Measurements from ENCODE around the gene SLIT2.

Gene SLIT2

DNA sequence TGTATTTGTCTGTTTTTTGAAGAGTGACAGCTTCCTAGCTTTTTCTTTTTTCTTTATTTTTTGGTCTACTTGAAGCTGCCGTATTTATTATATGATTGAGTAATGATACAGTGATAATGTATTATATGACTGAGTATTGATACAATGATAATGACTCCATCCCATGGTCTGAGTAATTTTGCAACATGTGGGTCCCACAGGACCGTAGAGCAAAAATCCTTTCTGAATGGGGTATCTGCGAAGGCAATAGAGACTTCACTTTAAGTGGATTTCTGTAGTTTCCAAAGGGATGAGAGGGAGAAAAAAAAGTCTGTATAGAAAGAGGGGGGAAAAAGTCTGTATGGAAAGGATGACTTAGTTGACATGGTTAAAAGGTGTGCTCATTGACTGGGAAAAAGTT, 41.0 kb downstream of the SLIT2 start:
- H3K4me3 ChIP-seq (ENCODE audit: control insufficient read depth, low read depth, low read length), result no peak overlapping the region
- DNase-seq (ENCODE audit: low read depth), result no peak
- TF ChIP-seq, protein P1, sequence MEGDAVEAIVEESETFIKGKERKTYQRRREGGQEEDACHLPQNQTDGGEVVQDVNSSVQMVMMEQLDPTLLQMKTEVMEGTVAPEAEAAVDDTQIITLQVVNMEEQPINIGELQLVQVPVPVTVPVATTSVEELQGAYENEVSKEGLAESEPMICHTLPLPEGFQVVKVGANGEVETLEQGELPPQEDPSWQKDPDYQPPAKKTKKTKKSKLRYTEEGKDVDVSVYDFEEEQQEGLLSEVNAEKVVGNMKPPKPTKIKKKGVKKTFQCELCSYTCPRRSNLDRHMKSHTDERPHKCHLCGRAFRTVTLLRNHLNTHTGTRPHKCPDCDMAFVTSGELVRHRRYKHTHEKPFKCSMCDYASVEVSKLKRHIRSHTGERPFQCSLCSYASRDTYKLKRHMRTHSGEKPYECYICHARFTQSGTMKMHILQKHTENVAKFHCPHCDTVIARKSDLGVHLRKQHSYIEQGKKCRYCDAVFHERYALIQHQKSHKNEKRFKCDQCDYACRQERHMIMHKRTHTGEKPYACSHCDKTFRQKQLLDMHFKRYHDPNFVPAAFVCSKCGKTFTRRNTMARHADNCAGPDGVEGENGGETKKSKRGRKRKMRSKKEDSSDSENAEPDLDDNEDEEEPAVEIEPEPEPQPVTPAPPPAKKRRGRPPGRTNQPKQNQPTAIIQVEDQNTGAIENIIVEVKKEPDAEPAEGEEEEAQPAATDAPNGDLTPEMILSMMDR (IDR thresholded peaks at IDR 0.05; ENCODE audit: control insufficient read depth, insufficient read depth, low read depth, low read length, missing control alignments), result no peak

DNA sequence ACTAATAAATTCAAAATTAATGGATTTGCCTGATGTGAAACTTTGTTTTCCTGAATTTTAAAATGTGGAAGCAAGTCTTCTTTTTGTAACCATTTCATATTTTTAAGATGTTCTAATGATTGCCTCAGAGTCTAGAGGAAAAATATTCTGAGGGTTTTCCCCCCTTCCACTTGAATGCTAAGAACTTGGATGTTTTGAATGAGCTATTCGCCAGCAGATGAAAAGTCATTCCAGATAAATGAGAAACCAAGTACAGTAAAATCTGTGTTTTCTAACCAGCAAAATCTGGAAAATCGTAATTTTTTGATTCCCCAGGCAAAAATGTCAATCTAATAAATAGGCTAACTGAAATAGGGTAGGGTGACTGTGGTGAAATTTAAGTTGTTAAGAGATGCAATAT, 45.6 kb downstream of the SLIT2 start:
- no peak overlapping the region for H3K4me3 ChIP-seq (ENCODE audit: control insufficient read depth, low read depth, low read length)
- DNase-seq (ENCODE audit: low read depth), result no peak
- TF ChIP-seq, protein P1 (IDR thresholded peaks at IDR 0.05; ENCODE audit: control insufficient read depth, insufficient read depth, low read depth, low read length, missing control alignments), result no peak

DNA sequence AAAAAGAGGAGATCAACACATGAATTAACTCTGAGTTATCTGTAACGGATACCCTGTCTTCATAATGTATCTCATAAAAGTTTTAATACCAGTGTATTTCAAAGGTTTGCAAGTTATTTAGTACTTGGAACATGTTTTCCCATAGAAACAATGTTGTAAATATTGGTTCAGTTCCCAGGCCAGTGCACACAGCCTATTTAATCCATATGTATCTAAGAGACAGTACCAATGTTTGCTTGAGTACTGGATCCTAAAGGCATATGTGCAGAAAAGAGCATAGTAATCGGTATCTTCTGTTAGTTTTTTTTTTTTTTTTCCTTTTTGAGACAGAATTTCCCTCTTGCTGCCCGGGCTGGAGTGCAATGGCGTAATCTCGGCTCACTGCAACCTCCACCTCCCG, 46.1 kb downstream of the SLIT2 start:
- DNase-seq (ENCODE audit: low read depth), result no peak
- no peak overlapping the region for H3K4me3 ChIP-seq (ENCODE audit: control insufficient read depth, low read depth, low read length)
- TF ChIP-seq, protein P1 (IDR thresholded peaks at IDR 0.05; ENCODE audit: control insufficient read depth, insufficient read depth, low read depth, low read length, missing control alignments), result no peak

DNA sequence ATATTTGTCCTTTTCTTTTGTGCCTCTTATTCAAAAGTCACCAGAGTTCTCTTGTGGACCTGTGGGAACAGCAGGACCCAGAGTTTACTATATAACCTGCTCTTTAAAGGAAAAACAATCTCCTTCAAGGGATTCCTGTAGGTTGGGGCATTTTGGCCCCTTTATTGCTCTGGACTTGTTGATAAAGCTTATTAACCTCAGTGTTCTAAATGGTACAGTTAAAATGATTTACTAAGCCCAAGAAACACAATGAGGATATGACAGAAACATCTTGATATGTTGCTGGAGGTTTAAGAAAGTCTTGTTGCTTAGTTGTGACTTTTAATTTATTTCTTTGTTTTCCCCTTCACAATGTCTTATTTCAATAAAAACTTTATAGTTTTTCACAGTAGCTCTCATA, 46.8 kb downstream of the SLIT2 start:
- no peak overlapping the region for H3K4me3 ChIP-seq (ENCODE audit: control insufficient read depth, low read depth, low read length)
- no peak for DNase-seq (ENCODE audit: low read depth)
- TF ChIP-seq, protein P1 (IDR thresholded peaks at IDR 0.05; ENCODE audit: control insufficient read depth, insufficient read depth, low read depth, low read length, missing control alignments), result no peak

DNA sequence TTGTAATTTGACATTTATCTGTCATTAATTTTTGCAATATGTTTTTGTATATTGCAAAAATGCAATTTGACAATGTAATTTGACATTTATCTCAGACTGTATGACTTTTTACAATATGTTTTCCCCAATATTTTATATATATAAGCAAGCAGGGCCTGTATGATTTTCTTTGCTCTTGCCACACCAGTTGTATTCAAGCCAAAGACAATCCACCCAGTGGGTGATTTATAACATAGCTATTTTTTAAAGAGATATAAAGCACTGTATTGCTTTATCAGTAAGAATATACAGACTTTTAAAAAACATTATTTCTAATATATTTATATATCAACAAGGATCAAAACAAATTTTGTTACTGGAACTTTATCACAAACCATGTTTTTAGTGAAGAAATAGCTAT, 47.3 kb downstream of the SLIT2 start:
- TF ChIP-seq, protein P1 (IDR thresholded peaks at IDR 0.05; ENCODE audit: control insufficient read depth, insufficient read depth, low read depth, low read length, missing control alignments), result no peak
- no peak for DNase-seq (ENCODE audit: low read depth)
- no peak overlapping the region for H3K4me3 ChIP-seq (ENCODE audit: control insufficient read depth, low read depth, low read length)

DNA sequence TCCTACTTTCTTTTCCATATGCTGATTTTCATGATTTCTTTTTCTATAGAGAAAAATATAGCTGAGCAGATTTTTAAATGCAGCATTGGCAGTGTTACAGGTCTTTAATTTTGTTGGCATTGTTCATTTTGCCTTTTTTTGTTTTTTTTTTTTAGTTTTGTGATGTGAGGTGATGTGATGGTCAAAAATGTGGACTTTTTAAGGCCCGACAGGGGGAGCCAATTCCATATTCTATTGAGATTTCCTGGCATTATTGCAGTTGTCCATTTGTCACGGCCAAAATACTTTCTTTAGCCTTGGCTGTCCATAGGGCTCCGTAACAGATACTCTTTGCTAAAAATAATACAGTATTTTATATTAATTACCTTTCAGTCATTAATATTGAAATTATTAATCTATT, 47.8 kb downstream of the SLIT2 start:
- H3K4me3 ChIP-seq (ENCODE audit: control insufficient read depth, low read depth, low read length), result no peak overlapping the region
- TF ChIP-seq, protein P1 (IDR thresholded peaks at IDR 0.05; ENCODE audit: control insufficient read depth, insufficient read depth, low read depth, low read length, missing control alignments), result peak; percentile 40
- DNase-seq (ENCODE audit: low read depth), result no peak

DNA sequence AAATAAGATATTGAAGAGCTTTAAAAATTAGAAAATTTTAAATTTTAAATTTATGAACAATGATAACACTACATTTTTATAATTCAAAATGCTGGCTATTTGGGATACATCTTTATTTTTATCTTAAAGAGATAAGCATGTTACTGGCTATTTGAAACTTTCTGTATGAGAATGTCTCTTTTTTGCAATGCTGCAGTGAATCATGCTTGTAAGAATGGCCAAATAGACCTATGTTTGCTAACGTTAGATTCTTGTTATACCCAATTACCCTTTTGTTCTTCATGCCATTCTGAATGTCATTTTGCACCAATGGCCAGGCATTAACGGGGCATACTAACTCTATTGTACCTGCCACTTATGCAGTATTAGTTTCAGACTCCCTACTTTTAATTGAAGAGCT, 49.5 kb downstream of the SLIT2 start:
- TF ChIP-seq, protein P1 (IDR thresholded peaks at IDR 0.05; ENCODE audit: control insufficient read depth, insufficient read depth, low read depth, low read length, missing control alignments), result no peak
- no peak for DNase-seq (ENCODE audit: low read depth)
- no peak overlapping the region for H3K4me3 ChIP-seq (ENCODE audit: control insufficient read depth, low read depth, low read length)

Data from AG09309 (cell line).